K562 (cell line): ENCODE data around the gene FBLN7. TPM values are rescaled to one million over a fixed set of nuclear protein-coding genes. Genes with fewer than 3 reads are reported as not detected.

ENCODE experiments used
- ATAC-seq: fragments of 200-7000 bp; cut with Tn5 transposase; 3 replicates; pipeline ENCODE4 v1.9.1; 2020; ENCODE audit warnings: moderate library complexity
- BruUV-seq: library from RNA; stranded (reverse); fragments of 400-500 nt; replicated peaks from 2 replicates; lab custom pipeline; 2021; lab: Mats Ljungman, UMichigan
- CTCF ChIA-PET: fragments of 300-600 bp; formaldehyde crosslinking; extraction: SDS; loops from one replicate; lab custom pipeline; 2021; ENCODE audit warnings: low intra/inter-chr PET ratio; lab: Yijun Ruan, JAX
- POLR2A ChIA-PET: fragments of 300-600, 350-650 bp; sonication (Branson Sonifier 250); formaldehyde crosslinking; extraction: SDS; loops from one replicate; lab custom pipeline; 2021; ENCODE audit warnings: antibody characterized with exemption, inconsistent platforms; lab: Yijun Ruan, JAX
- DNase-seq, 4 experiments: peaks; one replicate each; pipeline versions ENCODE4 v3.0.0 to v3.0.0-alpha.2; 2011 to 2018; ENCODE audit warnings: low spot score in 3 of 4, mixed read lengths in 3 of 4; ENCODE audit errors: extremely low read depth in 1 of 4
- FAIRE-seq: peaks from 2 replicates; lab custom pipeline; 2011; peaks lifted over from hg19 to GRCh38; lab: Jason Lieb, UNC
- H2AFZ ChIP-seq: 2 replicates; pipeline ENCODE4 v1.6.0; 2011; ENCODE audit warnings: low read depth, low read length, control low read depth, inconsistent platforms
- H3K27ac ChIP-seq: fragments of 200-600 bp; 3 replicates; pipeline ENCODE4 v1.8.0; 2011; ENCODE audit warnings: low read depth, mild to moderate bottlenecking, control low read depth, inconsistent platforms, low read length, moderate library complexity, mixed read lengths; ENCODE audit errors: extremely low read depth
- H3K27me3 ChIP-seq, 2 experiments: fragments of 300-600 bp in 1 of 2; 2 replicates in 1 of 2; 3 replicates in 1 of 2; pipeline versions ENCODE4 v1.6.0 to v1.8.0; 2011; ENCODE audit warnings: inconsistent platforms in 2 of 2, low read length in 2 of 2, mild to moderate bottlenecking in 1 of 2, mixed read lengths in 1 of 2, moderate library complexity in 1 of 2; ENCODE audit not compliant: control insufficient read depth in 2 of 2, insufficient read depth in 2 of 2
- H3K36me3 ChIP-seq: fragments of 300-600 bp; 3 replicates; pipeline ENCODE4 v1.8.0; 2011; ENCODE audit warnings: mild to moderate bottlenecking, low read length, inconsistent platforms; ENCODE audit not compliant: control insufficient read depth, insufficient read depth
- H3K4me1 ChIP-seq, 2 experiments: fragments of 200-600 bp in 1 of 2; replicated peaks in 1 of 2; 2 replicates in 1 of 2; 3 replicates in 1 of 2; pipeline versions ENCODE4 v1.5.1 to v1.8.0; 2011; ENCODE audit warnings: inconsistent platforms in 2 of 2, low read length in 2 of 2, mild to moderate bottlenecking in 1 of 2, mixed read lengths in 1 of 2, moderate library complexity in 1 of 2; ENCODE audit not compliant: control insufficient read depth in 2 of 2, insufficient read depth in 2 of 2
- H3K4me2 ChIP-seq: 2 replicates; pipeline ENCODE4 v1.6.1; 2011; ENCODE audit warnings: low read length, control low read depth, inconsistent platforms, mixed read lengths; ENCODE audit not compliant: insufficient read depth
- H3K4me3 ChIP-seq: fragments of 200-600 bp; sonication (generic), shearing (Covaris generic); 2 replicates; pipeline ENCODE4 v1.5.1; 2016; ENCODE audit warnings: control low read depth, inconsistent platforms
- H3K79me2 ChIP-seq: fragments of 200-600 bp; 3 replicates; pipeline ENCODE4 v1.8.0; 2011; ENCODE audit warnings: low read length, inconsistent platforms; ENCODE audit not compliant: control insufficient read depth, insufficient read depth
- H3K9ac ChIP-seq, 2 experiments: 2 replicates each; pipeline versions ENCODE4 v1.6.0 to v1.6.1; 2011; ENCODE audit warnings: low read depth in 2 of 2, low read length in 2 of 2, control low read depth in 1 of 2, inconsistent platforms in 1 of 2, mild to moderate bottlenecking in 1 of 2, mixed read lengths in 1 of 2; ENCODE audit not compliant: insufficient read depth in 1 of 2
- H3K9me1 ChIP-seq: one replicate; pipeline ENCODE4 v1.6.0; 2011; ENCODE audit warnings: inconsistent platforms, mild to moderate bottlenecking, low read length, moderate library complexity; ENCODE audit not compliant: control insufficient read depth, insufficient read depth
- H3K9me3 ChIP-seq: replicated peaks from 2 replicates; pipeline ENCODE4 v1.5.1; 2011; ENCODE audit warnings: low read depth, low read length, inconsistent platforms; ENCODE audit not compliant: control insufficient read depth, insufficient read depth
- H4K20me1 ChIP-seq: replicated peaks from 2 replicates; pipeline ENCODE4 v1.6.1; 2011; ENCODE audit warnings: low read length, inconsistent platforms, mixed read lengths; ENCODE audit not compliant: control insufficient read depth, insufficient read depth
- ARID2 ChIP-seq: fragments of 450-650 bp; IDR thresholded peaks from 2 replicates; pipeline ENCODE4 v1.6.1; 2017; ENCODE audit warnings: antibody characterized with exemption, mild to moderate bottlenecking
- GABPB2 ChIP-seq: fragments of 250-450 bp; sonication (Bioruptor Pico); conservative IDR thresholded peaks from 2 replicates; pipeline ENCODE4 v1.5.1; 2021; ENCODE audit warnings: mild to moderate bottlenecking
- GTF2A2 ChIP-seq: IDR thresholded peaks from 2 replicates; pipeline ENCODE4 v1.6.1; 2016; ENCODE audit warnings: mild to moderate bottlenecking, missing genetic modification characterization, missing compliant biosample characterization
- NR2C2 ChIP-seq, 2 experiments: fragments of 200-800 bp in 1 of 2; sonication (Bioruptor generic) in 1 of 2; sonication (generic) in 1 of 2; formaldehyde crosslinking in 1 of 2; IDR thresholded peaks; 2 replicates each; pipeline versions ENCODE4 v1.6.1 to v1.8.0; 2016 to 2022; ENCODE audit warnings: mild to moderate bottlenecking in 1 of 2, missing compliant biosample characterization in 1 of 2, missing genetic modification characterization in 1 of 2, missing genetic modification reagents in 1 of 2
- POLR2AphosphoS2 ChIP-seq: IDR thresholded peaks from 2 replicates; pipeline ENCODE4 v1.6.1; 2012; ENCODE audit warnings: low read length, improper control_type of control experiment
- PURB ChIP-seq: sonication (generic); formaldehyde crosslinking; IDR thresholded peaks from 2 replicates; pipeline ENCODE4 v1.9.0; 2021; ENCODE audit warnings: low read depth, mild to moderate bottlenecking, missing genetic modification reagents
- ZNF174 ChIP-seq: fragments of 250-450 bp; sonication (Bioruptor Pico); IDR thresholded peaks from 2 replicates; pipeline ENCODE4 v1.4.0; 2020; ENCODE audit warnings: mild to moderate bottlenecking
- WGBS: fragments of 100-300 bp; shearing (Covaris generic); methylation state at CpG from one replicate; pipeline ENCODE4 v1.1.6; 2016; ENCODE audit warnings: low coverage, mixed read lengths; ENCODE audit not compliant: insufficient coverage; ENCODE audit errors: missing lambda C conversion rate; 5-methylcytosine and 5-hydroxymethylcytosine counted together
- in situ Hi-C: fragments of 300-500 bp; cut with MboI; formaldehyde crosslinking; loops from 4 replicates; pipeline ENCODE4 v1.15.0; 2018; ENCODE audit warnings: inconsistent platforms, mixed read lengths
- intact Hi-C: fragments of 100-400 bp; cut with micrococcal nuclease; formaldehyde crosslinking; loops from 2 replicates; pipeline ENCODE4 v1.14.2; 2022
- polyA plus RNA-seq, 8 experiments: library from polyadenylated mRNA; depleted of rRNA in 4 of 8; stranded (reverse) in 5 of 8; unstranded in 3 of 8; fragments of >200 nt; fragmentation: Nextera tagmentation in 2 of 8; fragmentation: Illumina TruSeq in 1 of 8; extraction: Ambion mirVana in 2 of 8; extraction: Trizol in 1 of 8; gene quantifications; 2 replicates each; pipeline versions ENCODE4 v1.2.1 to v1.2.3, GENCODE V29; 2011 to 2014; ENCODE audit warnings: inconsistent platforms in 1 of 8, missing spikeins in 1 of 8
- total RNA-seq, 7 experiments: library from RNA; depleted of rRNA in 6 of 7; stranded (reverse); fragments of >200 nt in 6 of 7; fragmentation: Illumina TruSeq in 2 of 7; extraction: Trizol in 2 of 7; gene quantifications; 2 replicates each; pipeline versions ENCODE4 v1.2.1 to v1.2.3, GENCODE V29; 2011 to 2021; ENCODE audit warnings: low replicate concordance in 1 of 7
- TF ChIP-seq, protein P1 (sequence below): sonication (generic); formaldehyde crosslinking; IDR thresholded peaks from 2 replicates; pipeline ENCODE4 v1.8.0; 2022; ENCODE audit warnings: missing genetic modification reagents, mild to moderate bottlenecking, moderate library complexity, borderline replicate concordance
- TF ChIP-seq, protein P2 (sequence below): fragments of 200-600 bp; sonication (generic); IDR thresholded peaks from one replicate; pipeline ENCODE4 v1.6.1; 2012; ENCODE audit warnings: mild to moderate bottlenecking, low read depth, low read length, inconsistent platforms

Gene FBLN7
- total and polyA plus RNA-seq, 9 of the 15 experiments (the other 6 are each of a cell fraction or from before 2014, with no cell fraction given): 0.13 TPM; not detected in 8

DNA sequence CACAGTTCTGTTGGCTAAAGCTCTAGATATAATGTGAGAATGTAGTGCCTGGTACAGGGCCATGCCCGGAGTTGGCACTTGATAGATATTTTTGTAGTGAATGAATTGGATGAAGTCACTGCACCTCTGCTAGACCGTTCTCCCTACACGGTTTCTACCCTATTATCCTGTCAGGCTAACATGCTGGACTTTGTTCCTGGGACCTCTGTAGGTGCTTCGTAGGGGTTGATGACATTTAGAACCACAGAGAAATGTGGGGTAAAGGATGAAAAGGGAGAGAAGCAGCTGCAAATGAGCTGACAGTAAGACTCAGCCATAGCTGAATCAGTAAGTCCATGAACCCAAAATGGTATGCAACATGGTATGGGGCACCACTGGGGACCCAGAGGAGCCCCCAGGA is 4.1 kb upstream of the FBLN7 start:
- Histone ChIP-seq H3K27ac (no peak overlapping the region), H3K36me3 (no peaks in the 10 kb centered on the region), H3K9me1 (no peaks in the 10 kb centered on the region), H4K20me1 (no peaks in the 10 kb centered on the region), H3K9ac (no peak overlapping the region), H3K27me3 (peaks cover 9 to 15% of the 10 kb centered on the region in 2 experiments; a peak in 4 of 5 replicates), H3K4me1 (peaks cover 0 to 4% of the 10 kb centered on the region in 2 experiments; a peak in 3 of 5 replicates), H2AFZ (no peak overlapping the region), H3K9me3 (no peaks in the 10 kb centered on the region), H3K4me2 (no peak overlapping the region), H3K79me2 (no peaks in the 10 kb centered on the region), H3K4me3 (no peak overlapping the region)
- ATAC-seq: no peak
- ChIA-PET POLR2A (interaction anchor here (0.7 kb wide), 1 partner anchor 18 kb away, joined by 3 read pairs; no protein-coding TSS in a partner anchor), CTCF (no interaction called here)
- 1% methylated on average over 4 of the region's 4 CpGs for WGBS
- intact Hi-C loops: no loop called here
- in situ Hi-C loops: no loop called here
- BruUV-seq: no TSS peak
- no peak for DNase-seq
- no peak for FAIRE-seq
- TF ChIP-seq ARID2 (no peak), ZNF174 (CRISPR knock-in tag) (no peak), POLR2AphosphoS2 (no peak), NR2C2 (CRISPR knock-in tag; IDR thresholded peaks at IDR 0.05) (no peak), NR2C2 (tag; IDR thresholded peaks at IDR 0.05) (no peak), GABPB2 (CRISPR knock-in tag) (no peak), PURB (CRISPR knock-in tag) (no peak), GTF2A2 (tag) (no peak)
- TF ChIP-seq, protein P1, sequence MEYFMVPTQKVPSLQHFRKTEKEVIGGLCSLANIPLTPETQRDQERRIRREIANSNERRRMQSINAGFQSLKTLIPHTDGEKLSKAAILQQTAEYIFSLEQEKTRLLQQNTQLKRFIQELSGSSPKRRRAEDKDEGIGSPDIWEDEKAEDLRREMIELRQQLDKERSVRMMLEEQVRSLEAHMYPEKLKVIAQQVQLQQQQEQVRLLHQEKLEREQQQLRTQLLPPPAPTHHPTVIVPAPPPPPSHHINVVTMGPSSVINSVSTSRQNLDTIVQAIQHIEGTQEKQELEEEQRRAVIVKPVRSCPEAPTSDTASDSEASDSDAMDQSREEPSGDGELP (CRISPR knock-in tag): no peak
- TF ChIP-seq, protein P2, sequence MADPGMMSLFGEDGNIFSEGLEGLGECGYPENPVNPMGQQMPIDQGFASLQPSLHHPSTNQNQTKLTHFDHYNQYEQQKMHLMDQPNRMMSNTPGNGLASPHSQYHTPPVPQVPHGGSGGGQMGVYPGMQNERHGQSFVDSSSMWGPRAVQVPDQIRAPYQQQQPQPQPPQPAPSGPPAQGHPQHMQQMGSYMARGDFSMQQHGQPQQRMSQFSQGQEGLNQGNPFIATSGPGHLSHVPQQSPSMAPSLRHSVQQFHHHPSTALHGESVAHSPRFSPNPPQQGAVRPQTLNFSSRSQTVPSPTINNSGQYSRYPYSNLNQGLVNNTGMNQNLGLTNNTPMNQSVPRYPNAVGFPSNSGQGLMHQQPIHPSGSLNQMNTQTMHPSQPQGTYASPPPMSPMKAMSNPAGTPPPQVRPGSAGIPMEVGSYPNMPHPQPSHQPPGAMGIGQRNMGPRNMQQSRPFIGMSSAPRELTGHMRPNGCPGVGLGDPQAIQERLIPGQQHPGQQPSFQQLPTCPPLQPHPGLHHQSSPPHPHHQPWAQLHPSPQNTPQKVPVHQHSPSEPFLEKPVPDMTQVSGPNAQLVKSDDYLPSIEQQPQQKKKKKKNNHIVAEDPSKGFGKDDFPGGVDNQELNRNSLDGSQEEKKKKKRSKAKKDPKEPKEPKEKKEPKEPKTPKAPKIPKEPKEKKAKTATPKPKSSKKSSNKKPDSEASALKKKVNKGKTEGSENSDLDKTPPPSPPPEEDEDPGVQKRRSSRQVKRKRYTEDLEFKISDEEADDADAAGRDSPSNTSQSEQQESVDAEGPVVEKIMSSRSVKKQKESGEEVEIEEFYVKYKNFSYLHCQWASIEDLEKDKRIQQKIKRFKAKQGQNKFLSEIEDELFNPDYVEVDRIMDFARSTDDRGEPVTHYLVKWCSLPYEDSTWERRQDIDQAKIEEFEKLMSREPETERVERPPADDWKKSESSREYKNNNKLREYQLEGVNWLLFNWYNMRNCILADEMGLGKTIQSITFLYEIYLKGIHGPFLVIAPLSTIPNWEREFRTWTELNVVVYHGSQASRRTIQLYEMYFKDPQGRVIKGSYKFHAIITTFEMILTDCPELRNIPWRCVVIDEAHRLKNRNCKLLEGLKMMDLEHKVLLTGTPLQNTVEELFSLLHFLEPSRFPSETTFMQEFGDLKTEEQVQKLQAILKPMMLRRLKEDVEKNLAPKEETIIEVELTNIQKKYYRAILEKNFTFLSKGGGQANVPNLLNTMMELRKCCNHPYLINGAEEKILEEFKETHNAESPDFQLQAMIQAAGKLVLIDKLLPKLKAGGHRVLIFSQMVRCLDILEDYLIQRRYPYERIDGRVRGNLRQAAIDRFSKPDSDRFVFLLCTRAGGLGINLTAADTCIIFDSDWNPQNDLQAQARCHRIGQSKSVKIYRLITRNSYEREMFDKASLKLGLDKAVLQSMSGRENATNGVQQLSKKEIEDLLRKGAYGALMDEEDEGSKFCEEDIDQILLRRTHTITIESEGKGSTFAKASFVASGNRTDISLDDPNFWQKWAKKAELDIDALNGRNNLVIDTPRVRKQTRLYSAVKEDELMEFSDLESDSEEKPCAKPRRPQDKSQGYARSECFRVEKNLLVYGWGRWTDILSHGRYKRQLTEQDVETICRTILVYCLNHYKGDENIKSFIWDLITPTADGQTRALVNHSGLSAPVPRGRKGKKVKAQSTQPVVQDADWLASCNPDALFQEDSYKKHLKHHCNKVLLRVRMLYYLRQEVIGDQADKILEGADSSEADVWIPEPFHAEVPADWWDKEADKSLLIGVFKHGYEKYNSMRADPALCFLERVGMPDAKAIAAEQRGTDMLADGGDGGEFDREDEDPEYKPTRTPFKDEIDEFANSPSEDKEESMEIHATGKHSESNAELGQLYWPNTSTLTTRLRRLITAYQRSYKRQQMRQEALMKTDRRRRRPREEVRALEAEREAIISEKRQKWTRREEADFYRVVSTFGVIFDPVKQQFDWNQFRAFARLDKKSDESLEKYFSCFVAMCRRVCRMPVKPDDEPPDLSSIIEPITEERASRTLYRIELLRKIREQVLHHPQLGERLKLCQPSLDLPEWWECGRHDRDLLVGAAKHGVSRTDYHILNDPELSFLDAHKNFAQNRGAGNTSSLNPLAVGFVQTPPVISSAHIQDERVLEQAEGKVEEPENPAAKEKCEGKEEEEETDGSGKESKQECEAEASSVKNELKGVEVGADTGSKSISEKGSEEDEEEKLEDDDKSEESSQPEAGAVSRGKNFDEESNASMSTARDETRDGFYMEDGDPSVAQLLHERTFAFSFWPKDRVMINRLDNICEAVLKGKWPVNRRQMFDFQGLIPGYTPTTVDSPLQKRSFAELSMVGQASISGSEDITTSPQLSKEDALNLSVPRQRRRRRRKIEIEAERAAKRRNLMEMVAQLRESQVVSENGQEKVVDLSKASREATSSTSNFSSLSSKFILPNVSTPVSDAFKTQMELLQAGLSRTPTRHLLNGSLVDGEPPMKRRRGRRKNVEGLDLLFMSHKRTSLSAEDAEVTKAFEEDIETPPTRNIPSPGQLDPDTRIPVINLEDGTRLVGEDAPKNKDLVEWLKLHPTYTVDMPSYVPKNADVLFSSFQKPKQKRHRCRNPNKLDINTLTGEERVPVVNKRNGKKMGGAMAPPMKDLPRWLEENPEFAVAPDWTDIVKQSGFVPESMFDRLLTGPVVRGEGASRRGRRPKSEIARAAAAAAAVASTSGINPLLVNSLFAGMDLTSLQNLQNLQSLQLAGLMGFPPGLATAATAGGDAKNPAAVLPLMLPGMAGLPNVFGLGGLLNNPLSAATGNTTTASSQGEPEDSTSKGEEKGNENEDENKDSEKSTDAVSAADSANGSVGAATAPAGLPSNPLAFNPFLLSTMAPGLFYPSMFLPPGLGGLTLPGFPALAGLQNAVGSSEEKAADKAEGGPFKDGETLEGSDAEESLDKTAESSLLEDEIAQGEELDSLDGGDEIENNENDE: no peak
